HG03520 (cell line): ENCODE results near the gene SGSM1.

Experiments used
- ATAC-seq: cut with Tn5 transposase; IDR thresholded peaks from one replicate; pipeline ENCODE4 v1.9.1; 2021; ENCODE audit warnings: mild to moderate bottlenecking, moderate library complexity; ENCODE audit not compliant: unreplicated experiment

SGSM1 gene

DNA sequence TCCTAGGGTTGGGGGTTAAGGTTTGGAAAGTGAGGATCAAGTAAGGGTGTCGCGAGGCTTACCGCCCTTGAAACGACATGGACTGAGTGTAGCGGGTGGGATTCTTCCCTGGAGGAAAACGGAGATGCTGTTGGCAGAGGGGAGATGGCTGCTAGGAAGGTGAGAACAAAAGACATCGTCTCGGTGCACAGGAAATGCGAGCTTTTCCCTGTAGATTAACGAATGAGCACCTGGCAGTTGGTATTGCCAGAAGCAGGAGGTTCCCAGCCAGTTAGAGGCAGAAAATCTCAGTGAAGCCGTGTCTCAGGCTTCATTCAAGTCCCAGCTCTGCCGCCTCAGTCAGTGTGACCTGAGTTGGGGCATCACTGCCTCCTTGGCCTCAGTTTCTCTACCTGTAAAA is 141.9 kb downstream of the SGSM1 start:
- no peak for ATAC-seq

DNA sequence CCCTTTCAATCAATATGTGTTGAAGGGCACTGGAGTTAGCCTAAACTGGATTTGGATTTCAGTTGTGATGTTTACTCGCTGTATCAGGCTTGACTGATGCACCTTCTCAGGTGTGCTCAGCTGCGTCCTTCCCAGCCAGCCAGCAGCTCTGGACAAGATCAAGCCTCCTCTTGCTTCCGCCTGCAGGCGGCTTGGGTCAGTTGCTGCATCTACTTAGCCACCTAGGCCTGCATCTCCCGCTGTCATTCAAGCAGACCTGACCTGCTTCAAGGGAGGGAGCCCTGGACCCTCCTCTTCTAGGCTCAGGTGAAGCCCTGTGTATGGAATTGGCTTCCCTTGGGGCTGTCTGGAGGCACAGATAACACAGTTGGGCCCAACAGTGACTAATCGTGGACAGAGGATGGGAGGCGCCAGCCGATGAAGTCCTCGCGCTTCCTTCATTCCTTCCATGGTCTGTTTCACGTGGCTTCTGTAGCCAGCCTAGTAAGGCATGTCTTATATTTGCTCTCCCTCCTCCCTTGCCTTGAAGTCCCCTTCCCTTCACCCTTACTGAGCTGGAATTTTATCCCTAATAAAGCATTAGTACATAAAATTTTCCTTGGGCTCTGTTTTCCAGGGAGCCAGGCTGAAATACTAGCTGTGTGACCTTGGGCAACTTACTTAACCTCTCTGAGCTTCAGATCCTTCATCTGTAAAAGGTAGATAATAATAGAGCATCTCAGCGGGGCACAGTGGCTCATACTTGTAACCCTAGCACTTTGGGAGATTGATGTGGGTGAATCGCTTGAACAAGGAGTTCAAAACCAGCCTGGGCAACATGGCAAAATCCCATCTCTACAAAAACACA is 142.6 kb downstream of the SGSM1 start:
- ATAC-seq = no peak

DNA sequence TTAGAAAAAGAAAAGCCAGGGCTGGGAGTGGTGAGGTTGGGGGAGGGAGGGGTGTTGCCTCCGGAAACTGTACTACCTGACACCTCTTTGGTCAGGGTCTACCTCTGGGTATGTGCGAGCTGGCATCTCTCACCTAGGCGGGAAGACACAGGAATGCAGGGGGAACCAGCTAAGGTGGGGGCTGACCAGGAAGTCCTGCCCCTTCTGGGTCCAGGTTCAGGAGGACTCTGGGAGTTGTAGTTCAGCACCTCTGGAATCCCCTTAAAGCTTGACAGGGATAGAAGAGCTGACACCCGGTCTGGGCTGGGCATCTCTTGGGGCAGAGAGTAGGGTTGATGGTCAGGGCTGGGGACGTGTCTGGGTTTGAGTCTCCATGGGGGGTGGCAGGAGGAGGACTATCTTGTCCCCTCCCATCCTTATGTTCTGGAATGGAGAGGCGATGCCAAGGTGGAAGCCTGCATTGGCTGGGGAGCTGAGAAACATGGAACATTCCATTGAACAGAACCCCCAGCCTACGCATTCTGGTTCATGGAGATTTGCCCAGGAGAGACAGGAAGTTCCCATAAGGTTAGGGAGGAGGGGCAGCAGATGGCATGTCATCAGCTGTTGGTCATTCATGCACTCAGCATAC is 144.4 kb downstream of the SGSM1 start:
- no peak for ATAC-seq

DNA sequence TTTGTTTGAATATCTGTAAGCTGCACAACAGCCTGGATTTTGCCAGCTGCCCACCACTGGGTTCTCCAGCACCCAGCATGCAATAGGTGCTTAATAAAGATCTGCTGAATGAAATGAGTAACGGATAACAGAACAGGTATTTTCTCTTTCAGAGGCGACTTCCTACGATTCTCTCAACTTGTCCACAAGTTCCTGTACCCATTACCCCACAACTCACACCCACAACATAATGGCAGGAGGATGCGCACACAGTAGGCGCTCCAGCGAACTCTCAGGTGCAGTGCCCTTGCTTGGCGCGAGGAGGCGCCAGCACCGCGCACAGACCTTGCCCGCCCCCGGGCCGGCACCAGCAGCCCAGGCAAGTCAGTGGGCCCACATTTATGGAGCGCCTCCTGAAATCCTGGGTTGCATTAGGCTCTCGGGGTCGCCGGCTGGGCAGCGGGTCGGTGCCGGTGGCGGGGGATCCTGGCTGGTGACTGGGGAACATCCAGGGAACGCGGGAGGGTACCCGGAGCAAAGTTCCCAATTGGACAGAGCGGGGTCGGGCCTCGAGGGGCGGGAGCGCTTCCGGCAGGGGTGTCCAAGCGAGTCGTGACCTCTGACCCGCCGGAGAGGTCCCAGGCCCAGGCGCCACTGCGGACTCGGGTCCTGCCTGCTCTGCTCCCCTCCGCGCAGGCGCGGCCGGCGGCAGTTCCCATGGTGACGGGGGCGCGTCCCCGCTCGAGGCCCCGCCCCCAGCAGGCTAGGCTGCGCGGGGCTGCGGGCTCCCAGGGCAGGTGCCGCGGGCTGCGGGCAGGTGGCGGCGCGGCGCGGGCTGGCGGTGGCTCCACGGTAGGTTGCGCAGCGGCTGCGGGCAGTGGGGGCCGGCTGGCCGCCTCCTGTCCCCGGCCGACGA is 146.2 kb downstream of the SGSM1 start, which contains the start of gene KIAA1671:
TSS of gene KIAA1671 (plus strand) at position 775 of the 895 bp plus-strand sequence. CDS start 75,284 bp downstream, outside the sequence.
- peak; percentile 60 for ATAC-seq

DNA sequence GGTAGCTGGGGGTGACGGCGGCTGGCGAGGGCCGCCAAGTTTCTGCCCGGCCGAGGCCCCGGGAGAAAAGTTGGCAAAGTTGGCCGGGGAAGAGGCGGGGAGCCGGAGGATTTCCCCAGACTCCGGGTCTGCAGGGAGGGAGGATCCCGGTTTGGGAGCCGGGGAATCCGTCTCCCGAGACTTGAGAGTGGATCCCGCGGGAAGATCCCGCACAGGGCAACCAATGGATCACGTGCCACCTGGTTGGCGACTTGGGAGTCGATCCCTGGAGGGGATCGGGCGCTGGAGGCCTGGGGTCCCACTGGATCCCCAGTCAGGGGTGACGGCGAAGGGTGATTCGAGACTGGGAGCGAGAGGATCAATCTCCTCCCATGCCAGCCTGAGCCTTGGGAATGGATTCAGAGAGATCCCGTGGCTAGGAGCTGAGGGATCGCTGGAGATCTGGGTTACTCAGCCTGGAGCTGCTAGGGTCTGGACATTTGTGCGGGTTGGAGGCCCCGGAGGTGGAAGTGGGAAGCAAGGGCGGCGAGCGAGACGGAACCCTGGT is 146.9 kb downstream of the SGSM1 start:
- ATAC-seq = no peak

DNA sequence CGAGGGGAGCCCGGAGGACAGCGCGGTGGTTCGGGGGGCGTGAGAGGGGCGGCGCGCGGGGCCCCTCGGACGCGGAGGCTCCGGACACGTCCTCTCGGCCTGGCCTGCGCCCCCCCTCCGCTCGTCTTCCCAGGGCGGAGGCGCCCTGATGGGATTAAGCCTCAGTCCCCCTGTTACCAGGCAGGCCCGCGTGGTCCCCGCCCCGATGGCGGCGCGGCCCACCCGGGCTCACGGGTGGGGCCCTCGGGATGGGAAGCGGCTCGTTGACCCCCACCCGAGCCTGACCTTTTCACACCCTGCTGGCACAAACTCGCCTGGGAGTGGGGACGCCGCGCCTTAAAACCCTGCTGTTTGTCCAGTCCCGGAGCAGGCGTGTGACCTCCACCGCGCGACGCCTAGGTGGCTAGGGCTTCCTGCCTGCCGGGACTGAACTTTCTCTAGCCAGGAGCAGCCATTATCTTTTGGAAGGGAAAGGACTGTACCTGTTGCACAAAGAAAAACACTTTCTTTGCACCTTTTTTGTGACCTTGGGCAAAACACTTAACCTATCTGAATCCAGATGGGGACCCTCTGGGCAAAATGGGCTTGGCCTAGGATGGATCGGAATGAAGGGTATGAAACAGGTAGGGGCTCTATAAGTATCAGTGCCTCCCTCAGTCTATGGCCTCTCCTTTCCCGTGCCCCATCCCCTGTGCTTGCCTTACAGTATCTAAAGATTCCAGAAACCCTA is 147.5 kb downstream of the SGSM1 start:
- no peak for ATAC-seq

DNA sequence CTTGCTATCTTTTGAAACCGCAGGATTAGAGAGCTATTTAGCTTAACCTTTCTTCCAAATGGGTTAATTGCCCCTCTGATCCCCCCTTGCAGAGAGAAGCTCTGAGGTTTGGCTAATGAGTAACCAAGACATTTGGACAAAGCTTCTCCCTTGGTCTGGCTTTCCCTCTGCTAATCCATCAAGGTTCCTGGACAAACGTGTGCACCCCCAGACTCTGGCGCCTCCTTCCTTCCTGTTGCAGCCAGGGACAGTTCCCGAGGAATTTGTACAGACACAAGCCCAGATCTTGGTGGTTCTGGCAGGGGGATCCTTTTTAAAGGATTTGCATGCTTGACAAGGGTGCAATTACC is 148.1 kb downstream of the SGSM1 start:
- ATAC-seq = no peak

DNA sequence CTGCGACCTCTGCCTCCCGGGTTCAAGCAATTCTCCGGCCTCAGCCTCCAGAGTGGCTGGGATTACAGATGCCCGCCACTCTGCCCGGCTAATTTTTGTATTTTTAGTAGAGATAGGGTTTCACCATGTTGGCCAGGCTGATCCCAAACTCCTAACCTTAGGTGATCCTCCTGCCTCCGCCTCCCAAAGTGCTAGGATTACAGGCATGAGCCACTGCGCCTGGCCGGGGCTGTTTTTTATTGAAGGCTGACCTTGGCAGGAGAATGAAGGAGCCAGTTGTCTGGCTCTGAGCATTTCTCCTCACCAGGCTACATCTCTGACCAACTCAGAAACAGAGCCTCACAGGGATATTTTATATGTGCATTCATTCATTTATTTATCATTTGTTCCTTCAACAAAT is 148.8 kb downstream of the SGSM1 start:
- ATAC-seq = no peak

DNA sequence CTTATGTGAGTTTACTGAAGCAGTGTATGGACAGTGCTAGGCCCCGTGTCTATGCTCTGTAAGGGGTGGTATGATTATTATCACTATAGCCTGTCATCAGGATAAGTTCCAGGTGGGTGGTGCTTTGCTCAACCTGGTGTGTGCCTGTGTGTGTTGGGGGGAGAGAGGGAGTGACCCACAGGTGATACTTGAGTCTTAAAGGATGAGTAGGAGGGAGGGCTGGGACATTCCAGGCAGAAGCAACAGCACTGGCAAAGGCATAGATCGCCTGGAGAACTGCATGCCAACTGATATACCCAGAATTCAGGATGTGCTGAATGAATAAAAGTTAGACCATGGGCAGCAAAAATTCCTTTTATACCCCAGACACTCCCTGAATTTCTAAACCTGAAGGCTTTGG is 151.0 kb downstream of the SGSM1 start:
- ATAC-seq = no peak

DNA sequence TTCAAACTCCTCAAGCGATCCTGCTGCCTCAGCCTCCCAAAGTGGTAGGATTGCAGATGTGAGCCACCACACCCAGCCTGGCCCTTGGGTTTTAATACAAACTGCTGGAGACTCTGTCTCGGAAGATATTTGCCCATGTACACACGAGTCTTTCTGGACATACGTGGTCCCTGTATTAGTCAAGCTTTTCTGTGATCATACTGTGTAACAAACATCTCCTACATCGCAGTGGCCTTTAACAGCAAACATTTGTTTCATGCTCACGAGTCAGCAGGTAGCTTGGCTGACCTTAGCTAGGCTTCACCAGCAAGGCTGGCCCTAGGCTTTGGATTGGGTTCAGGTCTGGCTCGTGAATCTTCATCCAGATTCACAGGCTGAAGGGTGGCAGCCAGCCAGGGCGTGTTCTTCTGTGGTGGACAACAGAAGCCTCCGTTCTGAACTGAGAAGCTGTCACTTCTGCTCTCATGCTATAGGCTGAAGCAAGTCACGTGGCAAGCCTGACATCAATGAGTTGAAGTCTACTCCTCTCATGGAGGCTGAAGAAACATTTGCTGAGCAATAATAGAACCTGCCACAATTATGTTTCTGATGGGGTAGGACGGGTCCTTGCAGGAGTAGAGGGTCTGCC is 155.3 kb downstream of the SGSM1 start:
- ATAC-seq = no peak

DNA sequence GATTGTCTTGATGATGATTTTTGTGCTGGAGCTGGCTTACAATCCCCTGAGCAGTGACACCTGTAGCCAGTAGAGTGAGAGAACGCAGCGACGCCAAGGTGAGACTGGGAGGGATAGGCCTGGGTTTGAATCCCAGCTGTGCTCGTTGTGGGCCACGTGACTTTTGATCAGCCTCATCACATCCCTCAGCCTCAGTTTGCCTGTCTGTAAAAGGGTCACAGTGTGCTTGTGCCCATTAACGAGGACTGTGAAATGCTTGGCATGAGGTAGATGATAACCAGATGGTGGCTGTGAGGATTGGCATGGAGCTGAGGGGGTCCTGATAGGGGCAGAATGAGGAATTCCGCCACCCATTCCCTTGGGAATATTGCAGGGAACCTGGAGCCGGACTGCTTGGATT is 156.1 kb downstream of the SGSM1 start:
- no peak for ATAC-seq

DNA sequence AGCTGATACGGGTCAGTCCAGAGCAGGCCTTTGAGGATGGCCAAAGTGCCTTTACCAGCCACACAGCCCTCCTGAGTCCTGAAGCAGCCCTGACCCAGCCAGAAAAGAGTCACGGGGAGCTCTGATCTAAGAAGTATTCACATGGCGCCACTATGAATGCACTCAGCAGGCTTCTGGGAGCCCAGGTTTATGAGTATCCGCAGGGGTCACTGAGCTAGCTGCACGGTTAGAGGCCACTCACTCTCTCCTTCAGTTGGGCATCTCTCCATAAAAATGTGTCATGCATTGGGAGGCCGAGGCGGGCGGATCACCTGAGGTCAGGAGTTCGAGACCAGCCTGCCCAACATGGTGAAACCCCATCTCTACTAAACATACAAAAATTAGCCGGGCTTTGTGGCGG is 156.8 kb downstream of the SGSM1 start:
- no peak for ATAC-seq

DNA sequence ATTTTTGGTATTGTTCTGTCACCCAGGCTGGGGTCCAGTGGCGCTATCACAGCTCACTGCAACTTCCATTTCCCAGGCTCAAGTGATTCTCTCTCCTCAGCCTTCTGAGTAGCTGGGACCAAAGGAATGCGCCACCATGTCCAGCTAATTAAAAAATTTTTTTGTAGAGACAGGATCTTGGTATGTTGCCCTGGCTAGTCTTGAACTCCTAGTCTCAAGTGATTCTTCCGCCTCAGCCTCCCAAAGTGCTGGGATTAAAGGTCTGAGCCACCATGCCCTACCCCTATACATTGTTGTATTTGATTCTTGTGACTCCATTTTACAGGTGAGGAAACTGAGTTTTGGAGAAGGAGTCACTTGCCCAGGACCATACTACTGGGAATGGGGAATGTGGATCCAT is 158.4 kb downstream of the SGSM1 start:
- ATAC-seq = no peak

DNA sequence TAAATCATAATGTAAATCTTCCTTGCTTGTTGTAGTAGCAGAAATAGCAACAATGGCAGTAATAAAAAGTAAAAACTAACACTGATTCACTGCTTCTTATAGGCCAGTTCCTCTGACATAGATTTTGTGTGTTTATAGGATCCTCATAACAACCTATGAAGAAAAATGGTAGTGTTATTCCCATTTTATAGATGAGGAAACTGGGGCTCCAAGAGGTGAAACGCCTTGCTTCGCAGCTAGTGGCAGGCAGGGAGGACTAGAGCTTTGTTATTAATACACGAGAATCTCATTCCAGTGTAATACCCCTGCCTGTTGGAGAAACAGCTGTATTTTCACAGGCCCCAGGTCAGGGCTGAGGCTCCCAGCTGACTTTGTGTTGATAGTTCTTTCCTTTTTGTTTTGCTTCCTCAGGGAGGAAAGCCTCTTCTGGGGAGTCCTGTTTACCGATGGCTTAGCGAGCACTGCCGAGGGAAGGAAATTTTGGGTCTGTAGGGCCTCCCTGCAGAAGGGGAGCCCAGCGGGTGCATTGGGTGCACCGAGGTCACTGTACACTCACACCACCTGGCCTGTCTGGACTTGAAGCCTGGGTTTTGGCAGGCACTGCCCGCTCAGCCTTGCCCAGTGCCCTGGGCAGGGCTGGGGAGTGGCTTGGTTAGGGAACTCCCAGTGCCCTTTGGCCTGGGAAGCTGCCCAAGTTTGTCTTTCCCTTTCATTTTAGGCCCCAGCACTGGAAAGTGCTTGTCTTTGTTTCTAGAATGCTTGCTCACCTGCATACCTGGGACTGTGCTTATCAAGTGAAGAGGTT is 160.0 kb downstream of the SGSM1 start:
- ATAC-seq = no peak

DNA sequence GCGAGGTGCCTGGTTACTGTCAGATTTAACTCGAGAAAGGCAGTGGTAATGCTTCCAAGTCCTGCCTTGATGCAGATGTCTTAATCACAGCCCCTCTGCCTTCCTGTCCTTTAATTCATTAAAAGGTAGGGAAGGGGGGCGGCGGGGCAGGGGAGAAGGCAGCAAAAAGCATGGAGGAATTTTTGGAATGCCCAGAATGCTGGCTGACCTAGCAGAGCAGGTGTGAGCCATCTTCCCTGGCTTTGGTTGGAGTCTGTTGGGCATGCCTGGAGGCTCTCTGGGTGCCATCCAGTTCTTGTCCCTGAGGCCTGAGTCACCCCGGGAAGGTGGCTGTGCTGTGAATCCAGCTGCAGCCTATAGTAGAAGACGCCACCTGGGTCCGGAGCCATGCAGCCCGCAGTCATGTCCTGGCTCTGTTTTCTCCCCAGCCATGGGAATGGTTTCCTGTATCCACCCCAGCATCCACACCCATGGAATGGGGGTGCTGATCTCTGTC is 162.1 kb downstream of the SGSM1 start:
- ATAC-seq = no peak

DNA sequence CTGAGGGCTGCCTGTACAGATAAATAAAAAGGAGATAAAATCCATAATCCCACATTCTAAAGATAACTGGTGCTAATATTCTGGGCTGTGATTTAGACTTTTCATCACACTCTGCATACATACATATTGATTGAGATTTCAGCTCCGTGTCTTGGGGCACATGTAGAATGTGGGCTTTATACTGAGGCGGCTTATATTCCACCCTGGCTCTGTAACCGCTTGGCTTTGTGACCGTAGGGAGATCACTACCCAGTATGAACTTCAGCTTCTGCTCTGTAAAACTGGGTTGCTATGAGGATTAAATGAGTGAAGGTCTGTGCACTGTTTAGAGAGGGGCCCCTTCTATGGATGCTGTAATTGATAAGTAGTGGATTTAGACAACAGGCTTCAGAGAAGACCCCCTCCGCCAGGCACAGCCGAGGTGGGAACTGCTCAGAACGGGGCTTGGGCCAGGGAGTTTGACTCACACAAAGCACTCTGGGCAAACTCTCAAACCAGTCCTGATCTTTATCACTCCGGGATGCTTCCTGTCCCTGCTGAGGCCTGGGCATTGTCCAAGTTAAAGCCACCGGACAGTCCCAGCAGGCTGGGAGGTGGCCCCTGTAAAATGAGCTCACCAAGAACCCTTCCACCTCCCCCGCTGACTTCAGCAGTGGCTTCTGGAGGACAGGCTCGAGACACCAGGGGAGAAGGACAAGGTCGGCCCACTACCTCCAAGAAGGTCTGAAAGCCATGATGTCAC is 163.7 kb downstream of the SGSM1 start:
- no peak for ATAC-seq

DNA sequence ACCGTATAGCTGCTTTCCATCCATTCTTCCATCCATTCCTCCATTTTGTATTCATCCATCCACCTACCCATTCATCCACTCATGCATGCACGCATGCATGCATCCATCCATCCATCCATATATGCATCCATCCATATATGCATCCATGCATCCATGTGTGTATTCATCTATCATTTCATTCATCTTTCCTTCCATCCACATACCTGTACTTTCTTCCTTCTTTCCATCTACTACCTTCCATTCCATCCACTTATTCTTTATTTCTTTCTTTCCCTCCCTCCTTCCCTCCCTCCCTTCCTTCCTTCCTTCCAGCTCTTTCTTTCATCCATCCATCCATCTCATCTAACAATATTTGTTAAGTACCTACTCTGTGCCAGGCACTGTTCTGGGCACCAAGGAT is 166.4 kb downstream of the SGSM1 start:
- ATAC-seq = no peak

DNA sequence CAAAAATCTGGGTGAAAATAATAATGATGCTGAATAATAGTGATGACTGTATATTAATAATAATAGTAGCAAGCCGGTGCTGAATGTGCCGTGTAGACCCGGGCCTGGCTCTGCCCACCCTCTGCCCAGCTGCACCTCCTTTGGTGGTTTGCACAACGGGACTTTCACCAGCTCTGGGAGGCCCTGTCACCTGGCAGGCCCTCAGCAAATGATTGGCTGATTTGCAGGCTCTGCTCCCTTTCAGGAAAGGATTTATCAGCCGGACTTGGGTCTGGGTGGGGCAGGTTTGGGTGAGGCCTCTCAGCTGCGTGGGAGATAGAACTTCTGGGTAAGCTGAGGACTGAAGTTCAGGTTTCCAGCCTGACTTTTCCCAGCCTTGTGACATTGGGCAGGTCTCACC is 167.9 kb downstream of the SGSM1 start:
- no peak for ATAC-seq
